Endothelial cell (in vitro differentiated cells): Measurements from ENCODE around the gene KIAA2012. TPM values are rescaled to one million over a fixed set of nuclear protein-coding genes. Genes with fewer than 3 reads are reported as not detected.
A peak's percentile ranks its signal among the peaks of the same experiment; 100 is the strongest.

Experiments used
- DNase-seq: peaks from one replicate; pipeline ENCODE4 v3.0.0; 2021; ENCODE audit warnings: low spot score
- H3K27ac Mint-ChIP-seq: one replicate; pipeline ENCODE4 v1.8.0; 2021; ENCODE audit warnings: mixed read lengths, inconsistent platforms; ENCODE audit not compliant: unreplicated experiment
- H3K27me3 Mint-ChIP-seq: one replicate; pipeline ENCODE4 v1.8.0; 2021; ENCODE audit warnings: mild to moderate bottlenecking, moderate library complexity, mixed read lengths, inconsistent platforms; ENCODE audit not compliant: unreplicated experiment
- H3K36me3 Mint-ChIP-seq: one replicate; pipeline ENCODE4 v1.8.0; 2021; ENCODE audit warnings: mild to moderate bottlenecking, low read depth, mixed read lengths, inconsistent platforms; ENCODE audit not compliant: unreplicated experiment
- H3K4me1 Mint-ChIP-seq: one replicate; pipeline ENCODE4 v1.8.0; 2021; ENCODE audit warnings: mild to moderate bottlenecking, mixed read lengths, inconsistent platforms; ENCODE audit not compliant: unreplicated experiment
- H3K4me3 Mint-ChIP-seq: one replicate; pipeline ENCODE4 v1.8.0; 2021; ENCODE audit warnings: mild to moderate bottlenecking, mixed read lengths, inconsistent platforms; ENCODE audit not compliant: unreplicated experiment
- H3K9me3 Mint-ChIP-seq: one replicate; pipeline ENCODE4 v1.8.0; 2021; ENCODE audit warnings: mixed read lengths, inconsistent platforms; ENCODE audit not compliant: unreplicated experiment
- CTCF ChIP-seq: fragments of 200-600 bp; sonication (generic); IDR thresholded peaks from one replicate; pipeline ENCODE4 v1.5.0; 2021; ENCODE audit warnings: antibody characterized with exemption; ENCODE audit not compliant: unreplicated experiment
- total RNA-seq: library from RNA; stranded (reverse); fragmentation: NEBNext Ultra II Directional; extraction: Animal tissue kit (Norgen Biotek cat#: 25700); gene quantifications from one replicate; pipeline ENCODE4 v1.2.1, GENCODE V29; 2021; ENCODE audit not compliant: unreplicated experiment

KIAA2012 gene
- total RNA-seq, 1 donor from 2014 or later, result 0.08 TPM

DNA sequence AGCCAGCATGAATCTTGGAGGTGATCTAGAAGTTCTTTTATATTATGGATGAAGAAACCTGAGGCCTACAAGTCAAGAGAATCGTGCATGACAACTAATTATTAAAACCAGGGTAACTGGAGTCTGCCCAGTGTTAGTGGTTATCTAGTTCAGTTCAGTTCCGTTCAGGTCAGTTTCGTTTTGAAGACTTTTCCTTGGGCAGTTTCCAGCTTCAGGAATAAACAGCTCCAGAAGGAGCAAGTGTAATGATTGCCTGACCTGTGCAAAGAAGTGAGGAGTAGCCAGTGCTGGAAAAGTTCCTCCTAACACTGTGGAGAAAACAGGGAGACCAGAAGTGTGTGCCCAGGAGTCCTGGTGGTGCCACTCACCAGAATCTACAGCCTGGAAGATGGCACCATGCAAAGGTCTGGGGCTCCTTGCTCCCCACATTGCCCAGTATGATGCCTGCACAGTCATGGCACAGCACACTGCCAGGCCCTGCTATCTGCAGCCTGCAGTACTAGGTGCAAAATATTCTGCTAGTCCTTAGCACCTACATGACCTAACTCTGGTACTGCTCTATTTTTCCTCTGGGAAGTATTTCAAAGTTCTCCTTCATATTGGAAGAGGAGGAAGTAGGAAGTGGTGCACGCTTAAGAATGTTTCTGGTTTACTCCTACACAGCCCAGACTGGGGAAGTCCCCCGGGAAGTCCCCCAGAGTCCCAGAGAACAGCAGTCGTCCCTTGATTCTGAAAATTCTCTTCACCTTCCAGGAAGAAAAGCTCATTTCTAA is 99.6 kb downstream of the KIAA2012 start:
- no peak for DNase-seq
- no peaks in the 10 kb centered on the region for H3K36me3 Mint-ChIP-seq
- no peak for TF ChIP-seq CTCF
- peaks cover 4% of the 10 kb centered on the region for H3K4me1 Mint-ChIP-seq
- no peaks in the 10 kb centered on the region for H3K9me3 Mint-ChIP-seq
- no peak overlapping the region for H3K27ac Mint-ChIP-seq
- no peak overlapping the region for H3K4me3 Mint-ChIP-seq
- peaks cover 3% of the 10 kb centered on the region for H3K27me3 Mint-ChIP-seq

GRCh38 chr2:202178346-202178958 is 105.4 kb downstream of the KIAA2012 start:
- Mint-ChIP-seq H3K9me3 (no peaks in the 10 kb centered on the region), H3K27ac (no peak overlapping the region)
- peak; percentile 86 for TF ChIP-seq CTCF

GRCh38 chr2:202184557-202184956 is 111.5 kb downstream of the KIAA2012 start:
- no peaks in the 10 kb centered on the region for H3K4me1 Mint-ChIP-seq
- no peak overlapping the region for H3K27ac Mint-ChIP-seq
- H3K4me3 Mint-ChIP-seq, result no peak overlapping the region
- no peak for DNase-seq
- no peaks in the 10 kb centered on the region for H3K27me3 Mint-ChIP-seq
- H3K9me3 Mint-ChIP-seq, result no peaks in the 10 kb centered on the region
- no peak for TF ChIP-seq CTCF
- H3K36me3 Mint-ChIP-seq, result no peaks in the 10 kb centered on the region

More at GRCh38 chr2:202178346-202178958, 105.4 kb downstream of the KIAA2012 start:
- Mint-ChIP-seq H3K36me3 (no peaks in the 10 kb centered on the region), H3K4me3 (no peak overlapping the region), H3K4me1 (no peaks in the 10 kb centered on the region), H3K27me3 (no peaks in the 10 kb centered on the region)
- peak; percentile 65 for DNase-seq

DNA sequence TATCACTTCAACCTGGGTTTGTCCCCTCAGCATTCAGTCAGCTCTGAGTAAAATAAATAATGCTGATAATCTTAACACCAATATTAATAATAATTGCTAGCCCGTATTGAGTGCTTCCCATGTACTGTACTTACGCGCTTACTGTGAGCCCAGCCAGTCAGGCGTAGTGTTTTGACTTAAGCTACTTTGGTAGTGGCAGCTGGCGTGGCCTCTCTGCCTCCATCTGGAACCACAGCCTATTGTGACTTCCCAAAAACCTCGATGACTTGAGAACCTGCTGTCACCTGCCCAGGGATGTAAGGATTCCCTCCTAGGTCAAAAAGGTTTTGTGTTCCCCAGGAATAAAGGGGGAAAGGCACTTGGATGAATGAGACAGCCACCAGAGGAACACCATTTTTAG is 112.1 kb downstream of the KIAA2012 start:
- H3K36me3 Mint-ChIP-seq, result no peaks in the 10 kb centered on the region
- H3K4me3 Mint-ChIP-seq, result no peak overlapping the region
- no peak overlapping the region for H3K27ac Mint-ChIP-seq
- no peak for TF ChIP-seq CTCF
- peaks cover 2% of the 10 kb centered on the region for H3K27me3 Mint-ChIP-seq
- DNase-seq, result no peak
- no peaks in the 10 kb centered on the region for H3K4me1 Mint-ChIP-seq
- no peaks in the 10 kb centered on the region for H3K9me3 Mint-ChIP-seq

- TF ChIP-seq CTCF, result no peak
These were observed 113.7 kb downstream of the KIAA2012 start for GRCh38 chr2:202186641-202187202.

More at GRCh38 chr2:202186641-202187202, 113.7 kb downstream of the KIAA2012 start:
- Mint-ChIP-seq H3K4me1 (no peaks in the 10 kb centered on the region), H3K36me3 (no peaks in the 10 kb centered on the region), H3K4me3 (no peak overlapping the region), H3K9me3 (no peaks in the 10 kb centered on the region), H3K27ac (no peak overlapping the region), H3K27me3 (peaks cover 2% of the 10 kb centered on the region)
- no peak for DNase-seq
